Adipocyte (in vitro differentiated cells): ENCODE data around the gene HCN2.
A peak's percentile ranks its signal among the peaks of the same experiment; 100 is the strongest.

Experiments used
- DNase-seq: peaks from one replicate; pipeline ENCODE4 v3.0.0-alpha.2; 2015; ENCODE audit warnings: low read depth
- H3K27me3 ChIP-seq: replicated peaks from 2 replicates; pipeline ENCODE4 v1.7.0; 2013; ENCODE audit warnings: mild to moderate bottlenecking, low read length, moderate library complexity; ENCODE audit not compliant: control insufficient read depth, insufficient read depth
- H3K36me3 ChIP-seq: 2 replicates; pipeline ENCODE4 v1.7.0; 2013; ENCODE audit warnings: low read length, mild to moderate bottlenecking, moderate library complexity; ENCODE audit not compliant: control insufficient read depth, insufficient read depth, severe bottlenecking
- H3K4me1 ChIP-seq: 2 replicates; pipeline ENCODE4 v1.7.0; 2013; ENCODE audit warnings: mild to moderate bottlenecking, low read length, moderate library complexity; ENCODE audit not compliant: control insufficient read depth, insufficient read depth
- H3K4me3 ChIP-seq: 2 replicates; pipeline ENCODE4 v1.7.0; 2013; ENCODE audit warnings: mild to moderate bottlenecking, low read length, moderate library complexity
- H3K9ac ChIP-seq: 2 replicates; pipeline ENCODE4 v1.7.0; 2013; ENCODE audit warnings: mild to moderate bottlenecking, low read length, moderate library complexity
- H3K9me3 ChIP-seq: 2 replicates; pipeline ENCODE4 v1.7.0; 2013; ENCODE audit warnings: mild to moderate bottlenecking, low read length, moderate library complexity; ENCODE audit not compliant: control insufficient read depth

The HCN2 gene

DNA sequence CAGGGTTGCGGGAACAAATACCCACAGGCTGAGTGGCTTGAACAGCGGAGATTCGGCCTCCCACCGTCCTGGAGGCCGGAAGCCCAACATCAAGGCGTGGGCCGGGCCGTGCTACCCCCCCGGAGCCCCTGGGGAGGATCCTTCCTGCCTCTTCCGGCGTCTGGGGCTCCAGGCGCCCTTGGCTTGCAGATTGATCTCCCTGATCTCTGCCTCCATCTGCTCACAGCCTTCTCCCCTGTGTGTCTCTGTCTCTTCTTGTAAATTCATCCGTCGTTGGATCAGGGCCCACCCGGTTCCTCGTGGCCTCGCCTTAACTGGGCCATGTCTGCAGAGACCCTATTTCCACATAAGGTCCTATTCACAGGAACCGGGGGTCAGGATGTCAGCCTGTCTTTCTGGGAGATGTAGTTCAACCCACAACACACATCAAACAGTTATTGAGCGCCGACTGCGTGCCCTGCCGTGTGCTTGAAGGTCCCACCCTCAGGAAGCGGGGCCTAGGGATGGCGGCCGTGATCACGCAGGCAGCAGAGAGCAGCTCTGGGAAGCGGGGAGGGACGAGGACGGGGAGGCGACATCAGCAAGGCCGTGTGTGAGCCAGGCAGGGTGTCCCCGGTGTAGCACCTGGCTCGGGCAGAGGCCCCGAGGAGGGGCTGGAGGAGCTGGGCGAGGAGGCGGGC lies 21.3 kb downstream of the HCN2 start:
- DNase-seq: peak; percentile 65
- peaks cover 10% of the 10 kb centered on the region for H3K4me1 ChIP-seq
- no peaks in the 10 kb centered on the region for H3K9me3 ChIP-seq
- no peaks in the 10 kb centered on the region for H3K27me3 ChIP-seq
- peak overlapping the region; percentile 14 for H3K9ac ChIP-seq
- peak overlapping the region; percentile 11 for H3K4me3 ChIP-seq
- H3K36me3 ChIP-seq: no peaks in the 10 kb centered on the region

DNA sequence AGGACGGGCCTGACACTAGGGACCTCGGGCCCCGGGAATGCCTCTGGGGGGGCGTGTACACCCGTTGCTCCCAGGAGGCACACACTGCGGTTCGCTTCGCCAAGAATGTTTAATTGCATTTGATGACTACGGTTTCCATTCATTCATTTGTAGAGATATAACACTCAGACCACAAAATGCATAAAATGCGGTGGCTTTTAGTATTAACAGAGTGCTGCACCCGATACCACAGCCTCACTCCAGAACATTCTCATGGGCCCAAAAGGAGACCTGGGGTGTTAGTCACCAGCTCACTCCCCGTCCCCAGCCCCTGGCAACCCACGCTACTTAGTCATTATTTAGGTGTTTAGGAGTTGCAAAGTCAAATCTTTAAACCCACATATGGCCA lies 21.8 kb downstream of the HCN2 start:
- Histone ChIP-seq H3K9ac (peak overlapping the region; percentile 14), H3K27me3 (no peaks in the 10 kb centered on the region), H3K4me1 (peaks cover 10% of the 10 kb centered on the region), H3K9me3 (no peaks in the 10 kb centered on the region), H3K36me3 (no peaks in the 10 kb centered on the region), H3K4me3 (no peak overlapping the region)
- peak; percentile 84 for DNase-seq

DNA sequence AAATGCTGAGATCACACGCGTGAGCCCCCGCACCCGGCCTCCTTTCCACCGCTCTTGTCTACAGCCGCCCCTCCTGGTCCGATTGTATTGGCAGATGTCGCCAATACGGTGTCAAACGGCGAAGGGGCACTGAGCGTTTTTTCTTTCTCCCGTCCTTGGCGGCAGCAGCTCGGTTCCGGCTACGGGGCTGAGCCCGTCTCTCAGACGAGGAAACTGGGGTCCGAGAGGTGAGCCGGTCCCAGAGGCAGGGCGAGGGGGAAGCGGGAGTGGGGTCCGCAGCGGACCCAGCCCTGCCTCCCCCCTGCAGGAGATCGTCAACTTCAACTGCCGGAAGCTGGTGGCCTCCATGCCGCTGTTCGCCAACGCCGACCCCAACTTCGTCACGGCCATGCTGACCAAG lies 23.3 kb downstream of the HCN2 start:
- H3K4me3 ChIP-seq: no peak overlapping the region
- no peaks in the 10 kb centered on the region for H3K36me3 ChIP-seq
- no peak overlapping the region for H3K9ac ChIP-seq
- no peak for DNase-seq
- H3K27me3 ChIP-seq: no peaks in the 10 kb centered on the region
- peaks cover 10% of the 10 kb centered on the region for H3K4me1 ChIP-seq
- H3K9me3 ChIP-seq: no peaks in the 10 kb centered on the region

DNA sequence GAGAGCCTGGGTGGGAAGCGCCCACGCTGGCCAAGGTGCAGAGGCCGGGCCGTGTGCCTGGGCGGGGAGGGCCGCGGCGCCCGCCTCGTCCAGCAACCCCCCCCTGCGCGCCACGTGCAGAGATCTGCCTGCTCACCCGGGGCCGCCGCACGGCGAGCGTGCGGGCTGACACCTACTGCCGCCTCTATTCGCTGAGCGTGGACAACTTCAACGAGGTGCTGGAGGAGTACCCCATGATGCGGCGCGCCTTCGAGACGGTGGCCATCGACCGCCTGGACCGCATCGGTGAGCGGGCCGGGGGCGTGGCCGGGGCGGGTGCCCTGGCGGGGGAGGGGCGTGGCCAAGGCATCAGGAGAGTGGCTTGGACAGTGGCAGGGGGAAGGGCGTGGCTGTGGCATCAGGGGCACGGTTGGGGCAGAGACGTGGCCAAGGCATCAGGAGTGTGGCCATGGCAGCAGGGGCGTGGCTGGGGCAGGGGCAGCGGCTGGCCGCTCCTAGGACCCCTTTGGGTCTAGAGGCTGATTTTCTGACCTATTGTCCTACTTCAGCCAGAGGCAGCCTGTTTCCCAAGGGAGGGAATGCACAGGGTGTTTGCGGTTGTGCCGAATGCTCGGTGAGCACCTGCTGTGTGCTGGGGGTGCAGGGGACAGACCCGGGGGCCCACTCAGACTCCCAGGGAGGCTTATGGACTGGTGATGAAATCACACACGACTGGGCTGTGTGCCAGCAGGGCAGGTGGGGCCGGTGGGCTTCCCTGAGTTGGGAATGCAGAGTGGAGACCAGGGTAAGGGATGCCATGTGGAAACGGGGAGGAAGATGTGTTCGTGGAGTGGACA lies 24.3 kb downstream of the HCN2 start:
- no peaks in the 10 kb centered on the region for H3K9me3 ChIP-seq
- no peak overlapping the region for H3K4me3 ChIP-seq
- peaks cover 10% of the 10 kb centered on the region for H3K4me1 ChIP-seq
- H3K36me3 ChIP-seq: peaks cover 9% of the 10 kb centered on the region
- no peak for DNase-seq
- no peak overlapping the region for H3K9ac ChIP-seq
- no peaks in the 10 kb centered on the region for H3K27me3 ChIP-seq

- H3K27me3 ChIP-seq: no peaks in the 10 kb centered on the region
- peaks cover 23% of the 10 kb centered on the region for H3K36me3 ChIP-seq
- H3K4me1 ChIP-seq: peaks cover 9% of the 10 kb centered on the region
- H3K9me3 ChIP-seq: no peaks in the 10 kb centered on the region
- DNase-seq: no peak
- no peak overlapping the region for H3K9ac ChIP-seq
- H3K4me3 ChIP-seq: no peak overlapping the region
Observed at GRCh38 chr19:615619-616018, 25.9 kb downstream of the HCN2 start.

GRCh38 chr19:616062-616700 lies 26.5 kb downstream of the HCN2 start:
- peaks cover 4% of the 10 kb centered on the region for H3K4me1 ChIP-seq

DNA sequence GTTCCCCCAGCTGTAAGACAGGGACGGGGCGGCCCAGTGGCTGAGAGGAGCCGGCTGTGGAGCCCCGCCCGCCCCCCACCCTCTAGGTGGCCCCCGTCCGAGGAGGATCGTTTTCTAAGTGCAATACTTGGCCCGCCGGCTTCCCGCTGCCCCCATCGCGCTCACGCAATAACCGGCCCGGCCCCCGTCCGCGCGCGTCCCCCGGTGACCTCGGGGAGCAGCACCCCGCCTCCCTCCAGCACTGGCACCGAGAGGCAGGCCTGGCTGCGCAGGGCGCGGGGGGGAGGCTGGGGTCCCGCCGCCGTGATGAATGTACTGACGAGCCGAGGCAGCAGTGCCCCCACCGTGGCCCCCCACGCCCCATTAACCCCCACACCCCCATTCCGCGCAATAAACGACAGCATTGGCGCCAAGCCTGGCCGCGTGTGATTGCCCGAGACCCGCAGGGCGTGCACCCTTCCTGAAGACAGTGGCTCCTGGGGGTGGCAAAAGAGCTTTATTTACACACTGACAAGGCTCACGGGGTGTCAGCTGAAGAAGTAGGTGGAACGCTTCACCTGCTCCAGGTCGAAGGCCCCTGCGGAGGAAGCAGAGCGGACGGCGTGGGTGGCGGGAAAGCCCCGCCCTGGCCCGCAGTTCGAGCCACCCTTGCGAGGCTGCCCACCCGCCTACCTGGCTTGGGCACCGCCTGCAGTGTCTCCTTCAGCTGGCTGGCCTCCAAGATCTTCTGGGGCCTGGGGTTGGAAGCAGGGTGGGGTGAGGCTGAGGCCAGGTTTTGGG lies 27.3 kb downstream of the HCN2 start:
- Histone ChIP-seq H3K27me3 (no peaks in the 10 kb centered on the region), H3K4me1 (no peaks in the 10 kb centered on the region)

More at GRCh38 chr19:616062-616700, 26.5 kb downstream of the HCN2 start:
- DNase-seq: no peak
- Histone ChIP-seq H3K36me3 (peaks cover 23% of the 10 kb centered on the region), H3K4me3 (no peak overlapping the region), H3K27me3 (no peaks in the 10 kb centered on the region), H3K9ac (no peak overlapping the region), H3K9me3 (no peaks in the 10 kb centered on the region)

GRCh38 chr19:617551-618246 lies 28.0 kb downstream of the HCN2 start:
- no peak for DNase-seq
- H3K36me3 ChIP-seq: peaks cover 28% of the 10 kb centered on the region
- H3K27me3 ChIP-seq: no peaks in the 10 kb centered on the region
- no peaks in the 10 kb centered on the region for H3K4me1 ChIP-seq
- no peak overlapping the region for H3K4me3 ChIP-seq
- no peak overlapping the region for H3K9ac ChIP-seq
- no peaks in the 10 kb centered on the region for H3K9me3 ChIP-seq

More for the DNA sequence above, 27.3 kb downstream of the HCN2 start:
- no peak for DNase-seq
- Histone ChIP-seq H3K36me3 (peaks cover 28% of the 10 kb centered on the region), H3K4me3 (no peak overlapping the region), H3K9me3 (no peaks in the 10 kb centered on the region), H3K9ac (no peak overlapping the region)

DNA sequence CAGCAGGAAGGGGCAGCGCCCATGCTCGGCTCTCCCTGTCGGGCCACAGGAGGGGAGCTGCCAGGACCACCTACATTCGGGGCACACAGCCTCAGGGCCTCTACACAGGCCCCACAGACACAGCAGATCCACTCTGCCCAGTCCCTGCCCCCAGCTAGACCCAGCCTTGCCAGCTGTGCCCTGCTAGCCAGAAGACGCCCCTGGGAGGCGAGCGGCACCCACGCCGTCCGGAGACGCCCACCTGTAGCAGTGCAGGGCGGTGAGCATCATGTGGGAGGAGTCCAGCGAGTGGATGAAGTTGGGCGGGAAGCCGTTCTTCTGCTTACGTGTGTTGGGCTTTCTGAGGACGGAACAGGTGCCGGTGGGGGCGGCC lies 28.6 kb downstream of the HCN2 start:
- Histone ChIP-seq H3K9ac (no peak overlapping the region), H3K36me3 (peaks cover 32% of the 10 kb centered on the region), H3K9me3 (no peaks in the 10 kb centered on the region), H3K27me3 (no peaks in the 10 kb centered on the region), H3K4me1 (no peaks in the 10 kb centered on the region), H3K4me3 (no peak overlapping the region)
- no peak for DNase-seq

DNA sequence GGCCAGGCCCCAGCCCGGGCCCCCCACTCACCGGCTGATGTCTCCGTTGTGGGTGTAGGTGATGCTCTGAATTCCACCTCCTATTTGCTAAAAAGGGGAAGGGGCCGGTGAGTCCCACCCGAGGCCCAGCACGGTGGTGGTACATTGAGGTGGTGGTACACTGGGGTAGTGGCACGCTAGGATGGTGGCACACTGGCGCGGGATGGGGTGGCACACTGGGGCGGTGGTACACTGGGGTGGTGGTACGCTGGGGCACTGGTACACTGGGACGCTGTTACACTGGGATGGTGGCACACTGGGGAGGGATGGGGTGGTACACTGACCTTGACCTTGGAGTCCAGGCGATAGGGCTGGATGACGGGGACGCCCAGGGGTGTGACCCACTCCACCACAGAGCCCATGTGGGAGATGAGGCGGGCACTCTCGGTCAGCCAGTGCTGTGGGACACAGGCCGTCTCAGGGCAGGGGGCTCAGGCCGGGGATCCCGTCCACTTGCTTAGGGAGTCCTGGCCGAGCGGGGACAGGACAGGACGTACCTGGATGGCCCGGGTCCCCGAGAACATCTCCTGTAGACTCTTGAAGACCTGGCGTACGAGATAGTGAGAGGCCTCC lies 29.1 kb downstream of the HCN2 start:
- Histone ChIP-seq H3K9ac (no peak overlapping the region), H3K4me1 (no peaks in the 10 kb centered on the region), H3K9me3 (no peaks in the 10 kb centered on the region), H3K36me3 (peaks cover 35% of the 10 kb centered on the region), H3K27me3 (no peaks in the 10 kb centered on the region), H3K4me3 (no peak overlapping the region)
- DNase-seq: no peak
